Ishikawa (cell line): ENCODE results near the gene KATNAL1.

Source experiments
- CEBPB ChIP-seq: IDR thresholded peaks from 2 replicates; pipeline ENCODE4 v1.6.1; 2012
- CREB1 ChIP-seq: IDR thresholded peaks from 2 replicates; pipeline ENCODE4 v1.6.1; 2012; ENCODE audit warnings: low read depth
- EGR1 ChIP-seq: IDR thresholded peaks from 2 replicates; pipeline ENCODE4 v1.6.1; 2012
- EP300 ChIP-seq: IDR thresholded peaks from 2 replicates; pipeline ENCODE4 v1.6.1; 2012; ENCODE audit warnings: borderline replicate concordance
- FOXM1 ChIP-seq: IDR thresholded peaks from 2 replicates; pipeline ENCODE4 v1.6.1; 2012; ENCODE audit warnings: low read depth, borderline replicate concordance
- MAX ChIP-seq: IDR thresholded peaks from 2 replicates; pipeline ENCODE4 v1.6.1; 2012
- NFIC ChIP-seq: IDR thresholded peaks from 2 replicates; pipeline ENCODE4 v1.6.1; 2012
- RAD21 ChIP-seq: IDR thresholded peaks from 2 replicates; pipeline ENCODE4 v1.6.1; 2012; ENCODE audit warnings: low read depth
- REST ChIP-seq: IDR thresholded peaks from 2 replicates; pipeline ENCODE4 v1.6.1; 2012; ENCODE audit warnings: low read depth, mild to moderate bottlenecking
- TAF1 ChIP-seq: IDR thresholded peaks from 2 replicates; pipeline ENCODE4 v1.6.1; 2012; ENCODE audit warnings: low read depth, mild to moderate bottlenecking
- TCF12 ChIP-seq: IDR thresholded peaks from 2 replicates; pipeline ENCODE4 v1.6.1; 2012; ENCODE audit warnings: low read depth
- TEAD4 ChIP-seq: IDR thresholded peaks from 2 replicates; pipeline ENCODE4 v1.6.1; 2012
- USF1 ChIP-seq: IDR thresholded peaks from 2 replicates; pipeline ENCODE4 v1.6.1; 2012
- YY1 ChIP-seq: IDR thresholded peaks from 2 replicates; pipeline ENCODE4 v1.6.1; 2012; ENCODE audit warnings: low read depth
- ZBTB7A ChIP-seq: IDR thresholded peaks from 2 replicates; pipeline ENCODE4 v1.6.1; 2012; ENCODE audit warnings: low read depth

The KATNAL1 gene

GRCh38 chr13:30170569-30170968 lies 136.8 kb downstream of the KATNAL1 start:
- TF ChIP-seq REST (no peak), TEAD4 (no peak), EGR1 (no peak), NFIC (no peak), RAD21 (no peak), TAF1 (no peak)

GRCh38 chr13:30169442-30169841 lies 137.9 kb downstream of the KATNAL1 start:
- TF ChIP-seq CREB1, result no peak
- TF ChIP-seq NFIC, result no peak
- TF ChIP-seq MAX, result no peak
- TF ChIP-seq RAD21, result no peak
- no peak for TF ChIP-seq EGR1
- no peak for TF ChIP-seq EP300
- no peak for TF ChIP-seq FOXM1
- no peak for TF ChIP-seq TAF1
- TF ChIP-seq TCF12, result no peak

- TF ChIP-seq TCF12, result no peak
- no peak for TF ChIP-seq FOXM1
- TF ChIP-seq RAD21, result no peak
- no peak for TF ChIP-seq YY1
Observed at GRCh38 chr13:30165796-30166195, 141.6 kb downstream of the KATNAL1 start.

GRCh38 chr13:30165071-30165470 lies 142.3 kb downstream of the KATNAL1 start:
- TF ChIP-seq USF1 (no peak), EP300 (no peak), ZBTB7A (no peak)

- TF ChIP-seq FOXM1 (no peak), EGR1 (no peak), ZBTB7A (no peak), TCF12 (no peak), CREB1 (no peak), CEBPB (no peak), TAF1 (no peak), USF1 (no peak), EP300 (no peak)
Observed at GRCh38 chr13:30164146-30164545, 143.2 kb downstream of the KATNAL1 start.

- no peak for TF ChIP-seq ZBTB7A
- no peak for TF ChIP-seq TEAD4
- TF ChIP-seq CEBPB, result no peak
Observed at GRCh38 chr13:30163441-30163840, 143.9 kb downstream of the KATNAL1 start.

GRCh38 chr13:30159446-30159839 lies 147.9 kb downstream of the KATNAL1 start:
- TF ChIP-seq RAD21, result no peak
- TF ChIP-seq NFIC, result no peak
- no peak for TF ChIP-seq YY1

GRCh38 chr13:30158774-30159445 lies 148.4 kb downstream of the KATNAL1 start:
- TF ChIP-seq RAD21 (peak; percentile 47; the same call in 1 of the 2 replicates), YY1 (no peak)

- TF ChIP-seq YY1 (no peak), TEAD4 (no peak), CEBPB (no peak), CREB1 (no peak), FOXM1 (no peak), EGR1 (no peak), TCF12 (no peak), REST (no peak), TAF1 (no peak), RAD21 (no peak), MAX (no peak), ZBTB7A (no peak), NFIC (no peak), EP300 (no peak), USF1 (no peak)
Observed at GRCh38 chr13:30157616-30157993, 149.7 kb downstream of the KATNAL1 start.
